ENCODE data around the gene MOGAT3. TPM values are rescaled to one million over a fixed set of nuclear protein-coding genes. Genes with fewer than 3 reads are reported as not detected.
A peak's percentile ranks its signal among the peaks of the same experiment; 100 is the strongest.

The MOGAT3 gene
- polyA plus RNA-seq, 3 donors = 0.83 to 1.7 (median 0.90) TPM

GRCh38 chr7:101172854-101173751 is 27.7 kb downstream of the MOGAT3 start:
- no peak for DNase-seq

DNA sequence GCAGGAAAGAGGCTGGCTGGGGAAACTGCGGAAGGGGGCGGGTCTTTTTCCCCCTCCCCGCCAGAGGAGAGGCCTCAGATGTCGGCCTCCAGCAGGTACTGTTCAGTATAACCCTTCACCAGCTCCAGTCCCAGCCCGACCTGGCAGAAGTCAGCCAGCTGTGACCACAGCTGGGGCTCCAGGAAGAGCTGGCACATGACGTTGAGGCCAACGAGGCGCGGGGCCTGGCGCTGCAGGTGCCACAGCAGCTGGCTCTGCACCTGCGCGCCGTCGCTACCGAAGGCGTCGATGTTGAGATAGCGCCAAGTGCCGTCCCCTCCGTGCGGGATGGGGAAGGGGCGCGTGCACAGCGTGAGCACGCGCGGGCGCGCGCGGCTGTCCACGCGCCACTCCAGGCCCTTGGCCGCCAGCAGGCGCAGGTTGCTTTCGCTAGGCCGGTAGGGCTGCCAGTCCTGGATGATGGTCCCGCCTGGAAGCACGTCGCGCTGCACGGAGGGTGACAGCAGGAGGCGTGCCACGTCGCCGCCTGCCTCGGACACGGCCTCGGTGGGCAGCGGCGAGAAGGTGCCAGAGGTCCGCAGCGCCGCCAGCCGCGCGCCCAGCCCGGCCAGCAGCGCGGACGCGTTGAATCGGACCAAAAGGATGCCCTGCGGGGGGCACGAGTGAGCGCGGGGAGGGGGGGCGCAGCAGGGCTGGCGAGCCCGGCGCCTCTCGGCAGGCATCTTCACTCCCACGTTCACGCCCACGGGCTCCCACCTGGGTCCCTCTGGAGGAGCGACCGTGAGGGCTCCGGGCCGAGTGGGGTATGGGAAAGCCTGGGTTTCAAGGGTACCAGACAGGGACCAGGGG is 28.6 kb downstream of the MOGAT3 start:
- no peak for DNase-seq

GRCh38 chr7:101171442-101171837 is 29.4 kb downstream of the MOGAT3 start:
- DNase-seq = no peak

DNA sequence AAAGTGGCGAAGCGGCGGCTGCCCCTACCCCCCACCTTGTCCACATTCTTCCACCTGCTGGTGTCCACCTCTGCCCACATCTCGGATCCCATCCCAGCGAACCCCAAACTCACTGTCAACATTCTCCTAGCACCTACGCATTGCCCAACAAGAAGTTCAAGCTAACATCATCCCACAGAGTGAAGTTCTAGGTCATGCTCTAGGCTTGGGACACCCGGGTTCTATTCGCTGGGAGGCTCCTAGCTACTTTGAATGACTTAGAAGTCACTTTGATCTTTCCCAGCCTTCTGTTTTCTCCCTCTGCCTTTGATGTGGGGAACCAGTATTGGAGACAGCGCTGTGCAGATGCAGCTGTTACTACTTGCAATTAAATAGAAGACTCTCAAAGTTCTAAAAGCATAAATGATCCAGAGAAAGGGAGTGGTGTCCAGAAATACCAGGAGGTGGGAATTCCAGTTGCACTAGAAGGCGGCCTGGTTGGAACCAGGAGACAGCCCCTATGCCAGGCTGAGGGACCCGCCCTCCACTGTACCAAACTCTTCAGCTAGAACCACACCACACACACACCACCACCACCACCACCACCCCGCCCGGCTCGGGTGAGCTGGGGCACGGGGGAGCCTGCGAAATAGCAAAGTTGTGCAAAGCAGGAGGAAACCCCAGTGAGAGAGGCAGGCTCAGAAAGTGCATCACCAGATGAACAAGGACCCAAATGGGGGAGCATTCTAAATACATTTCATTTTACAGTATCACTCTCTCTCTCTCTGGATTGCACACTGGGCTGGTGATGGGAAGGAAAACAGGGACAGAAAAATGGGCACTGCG is 30.0 kb downstream of the MOGAT3 start:
- no peak for DNase-seq

DNA sequence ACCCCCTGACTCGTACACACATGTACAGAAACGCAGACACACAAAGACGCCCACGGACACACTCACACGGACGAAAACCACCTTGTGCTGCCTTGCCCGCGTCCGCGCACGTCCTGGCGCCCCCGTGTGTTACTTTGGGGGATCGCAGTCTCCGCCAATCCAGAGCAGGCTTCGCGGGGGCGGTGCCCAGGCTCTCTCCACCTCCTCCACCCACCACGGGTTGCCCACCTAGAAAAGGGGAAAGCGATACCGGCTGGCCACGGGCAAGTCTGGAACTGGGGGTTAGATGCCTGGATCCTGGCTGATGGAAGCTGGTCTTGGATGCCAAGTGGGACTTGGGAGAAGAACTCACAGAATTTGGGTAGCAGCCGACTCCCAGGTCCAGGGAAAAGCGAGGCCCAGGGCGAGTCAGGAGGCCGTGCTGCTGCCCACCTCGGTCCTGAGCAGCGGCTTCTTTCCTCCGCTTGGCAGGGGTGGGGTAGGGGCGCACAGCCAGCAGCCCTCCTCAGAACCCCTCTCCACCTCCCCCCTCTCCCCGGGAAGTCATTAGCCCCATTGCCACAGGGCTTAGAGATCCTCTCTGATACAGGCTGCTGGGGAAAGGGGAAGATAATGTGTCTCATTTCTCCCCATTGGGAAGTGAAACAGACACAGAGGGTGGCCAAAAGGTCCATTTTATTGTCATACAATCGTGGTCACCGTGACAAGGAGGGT is 30.8 kb downstream of the MOGAT3 start:
- no peak for DNase-seq

GRCh38 chr7:101169110-101169837 is 31.6 kb downstream of the MOGAT3 start:
- DNase-seq = no peak

GRCh38 chr7:101168412-101169049 is 32.3 kb downstream of the MOGAT3 start:
- no peak for DNase-seq

- no peak for DNase-seq
Observed at GRCh38 chr7:101167645-101168411, 33.0 kb downstream of the MOGAT3 start.

GRCh38 chr7:101166909-101167644 is 33.8 kb downstream of the MOGAT3 start:
- no peak for DNase-seq

DNA sequence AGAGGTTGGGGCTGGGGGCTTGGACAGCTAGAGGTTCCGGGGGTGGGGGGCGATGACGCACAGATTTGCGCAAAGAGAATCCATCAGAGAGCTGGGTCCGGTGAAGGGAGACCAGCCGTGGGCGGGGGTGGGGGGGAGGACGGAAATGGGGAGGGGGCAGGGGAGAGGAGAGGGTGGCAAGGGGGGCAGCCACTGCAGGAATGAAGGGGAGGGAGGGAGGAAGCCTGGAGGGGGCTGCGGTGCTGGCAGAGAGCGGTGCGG is 34.3 kb downstream of the MOGAT3 start:
- DNase-seq = no peak

- no peak for DNase-seq
Observed at GRCh38 chr7:101165958-101166647, 34.7 kb downstream of the MOGAT3 start.

DNA sequence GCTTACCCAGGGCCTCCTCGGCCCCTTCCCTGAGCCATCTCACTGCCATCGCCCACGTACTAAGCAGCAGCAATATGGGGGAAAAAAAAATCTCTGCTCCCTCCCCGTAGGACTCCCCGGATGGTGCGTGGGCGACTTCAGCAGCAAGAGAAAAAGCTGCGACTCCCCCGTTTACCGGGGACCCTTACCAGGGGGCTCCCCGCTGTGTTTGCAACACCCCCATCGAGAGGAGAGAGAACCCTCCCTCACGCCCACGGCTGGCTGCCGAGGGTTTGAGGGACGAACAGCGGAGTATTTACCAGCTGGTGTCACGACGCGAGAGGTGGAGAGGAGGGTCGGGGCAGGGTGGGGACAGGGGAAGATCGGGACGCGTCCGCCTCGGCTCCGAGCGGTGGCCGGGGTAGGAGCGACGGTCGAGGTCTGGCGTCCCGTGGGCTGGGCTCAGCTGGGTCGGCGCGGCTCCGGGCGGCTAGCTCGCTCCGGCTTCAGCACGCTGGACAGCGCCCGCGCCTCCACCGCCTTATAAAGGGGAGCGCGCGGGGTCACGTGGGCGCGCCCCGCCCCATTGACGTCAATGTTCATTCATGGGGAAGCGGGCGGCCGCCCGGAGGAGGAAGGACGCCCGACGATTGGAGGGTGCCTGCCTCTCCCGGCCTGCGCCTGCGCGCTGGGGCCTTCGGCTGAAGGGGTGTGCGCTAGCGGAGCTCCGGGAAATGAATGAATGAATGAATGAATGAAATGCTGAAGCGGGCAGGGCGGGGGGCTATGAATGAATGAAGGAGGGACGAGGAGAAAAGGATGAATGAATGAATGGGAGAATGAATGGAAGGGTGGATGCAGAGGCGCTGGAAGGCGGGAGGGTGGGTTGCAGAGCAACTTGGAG is 35.5 kb downstream of the MOGAT3 start, which contains the start of gene VGF:
VGF (minus strand) TSS at position 495 of the 883 bp plus-strand sequence. CDS start 726 bp downstream, outside the sequence.
- DNase-seq = peak; percentile 90

- no peak for DNase-seq
Observed at GRCh38 chr7:101164071-101164840, 36.6 kb downstream of the MOGAT3 start.

DNA sequence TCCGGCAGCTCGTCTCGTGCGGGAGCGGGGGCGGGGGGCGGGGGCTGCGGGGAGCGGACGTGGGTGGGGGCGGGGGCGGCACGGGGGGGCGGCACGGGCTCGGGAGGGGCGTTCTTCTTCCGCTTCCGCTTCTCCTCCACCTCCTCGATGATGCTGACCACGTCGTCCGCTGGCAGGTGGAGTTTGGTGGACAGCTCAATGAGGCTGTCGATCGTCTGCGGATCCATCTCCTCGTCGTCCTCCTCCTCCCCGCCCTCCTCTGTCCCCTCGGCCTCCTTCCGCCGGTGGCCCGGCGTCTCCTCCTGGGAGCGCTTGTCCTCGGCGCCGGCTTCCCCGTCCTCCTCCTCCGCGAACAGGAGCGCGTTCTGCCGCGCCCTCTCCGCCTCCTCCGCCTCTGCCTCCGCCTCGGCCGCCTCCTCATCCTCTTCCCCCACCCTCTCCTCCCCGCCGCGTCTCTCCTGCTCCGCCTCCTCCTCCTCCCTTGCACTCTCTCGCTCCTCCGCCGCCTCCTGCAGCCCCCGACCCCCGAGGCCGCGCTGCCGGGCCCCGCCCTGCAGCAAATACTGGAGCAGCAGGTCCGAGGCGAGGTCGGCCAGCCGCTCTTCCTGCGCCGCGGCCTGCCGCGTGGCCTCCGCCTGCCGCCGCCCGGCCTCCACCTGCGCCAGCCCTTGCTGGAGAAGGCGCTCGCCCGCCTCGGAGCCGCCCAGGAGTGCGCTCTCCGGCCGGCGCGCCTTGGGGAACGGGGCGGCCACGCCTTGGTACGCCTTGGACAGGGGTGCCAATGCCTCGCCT is 37.4 kb downstream of the MOGAT3 start:
- DNase-seq = no peak

GRCh38 chr7:101162551-101163278 is 38.1 kb downstream of the MOGAT3 start:
- no peak for DNase-seq
